ENCODE data around the gene ACACB.
A peak's percentile ranks its signal among the peaks of the same experiment; 100 is the strongest.

The ACACB gene

GRCh38 chr12:109115758-109116610, at the start of gene ACACB:
ACACB (plus strand) TSS chr12:109116587; CDS start chr12:109139406, 22,819 bp downstream.
- Histone ChIP-seq H3K9me3 (ENCODE audit: control insufficient read depth in 5 of 5, low read length in 5 of 5) (no peaks in the 10 kb centered on the region), H3K4me3 (ENCODE audit: low read depth in 1 of 5, low read length in 5 of 5) (peak within 1 kb of the TSS in 4 of 5 donors; percentile 23 to 56 (median 34)), H3K27ac (ENCODE audit: low read depth, low read length) (peak within 1 kb of the TSS; percentile 95), H3K9ac (ENCODE audit: low read length in 5 of 5) (peak within 1 kb of the TSS in 4 of 5 donors; percentile 22 to 89 (median 57)), H3K4me1 (ENCODE audit: control insufficient read depth in 5 of 5, insufficient read depth in 5 of 5, low read length in 5 of 5) (peaks cover 28 to 92% (median 86%) of the 10 kb centered on the region in 5 donors), H3K27me3 (ENCODE audit: control insufficient read depth in 5 of 5, insufficient read depth in 4 of 5, low read length in 5 of 5) (no peaks in the 10 kb centered on the region), H3K36me3 (ENCODE audit: control insufficient read depth in 5 of 5, insufficient read depth in 5 of 5, low read length in 5 of 5) (peaks cover 0 to 2% (median 0%) of the 10 kb centered on the region in 5 donors)

DNA sequence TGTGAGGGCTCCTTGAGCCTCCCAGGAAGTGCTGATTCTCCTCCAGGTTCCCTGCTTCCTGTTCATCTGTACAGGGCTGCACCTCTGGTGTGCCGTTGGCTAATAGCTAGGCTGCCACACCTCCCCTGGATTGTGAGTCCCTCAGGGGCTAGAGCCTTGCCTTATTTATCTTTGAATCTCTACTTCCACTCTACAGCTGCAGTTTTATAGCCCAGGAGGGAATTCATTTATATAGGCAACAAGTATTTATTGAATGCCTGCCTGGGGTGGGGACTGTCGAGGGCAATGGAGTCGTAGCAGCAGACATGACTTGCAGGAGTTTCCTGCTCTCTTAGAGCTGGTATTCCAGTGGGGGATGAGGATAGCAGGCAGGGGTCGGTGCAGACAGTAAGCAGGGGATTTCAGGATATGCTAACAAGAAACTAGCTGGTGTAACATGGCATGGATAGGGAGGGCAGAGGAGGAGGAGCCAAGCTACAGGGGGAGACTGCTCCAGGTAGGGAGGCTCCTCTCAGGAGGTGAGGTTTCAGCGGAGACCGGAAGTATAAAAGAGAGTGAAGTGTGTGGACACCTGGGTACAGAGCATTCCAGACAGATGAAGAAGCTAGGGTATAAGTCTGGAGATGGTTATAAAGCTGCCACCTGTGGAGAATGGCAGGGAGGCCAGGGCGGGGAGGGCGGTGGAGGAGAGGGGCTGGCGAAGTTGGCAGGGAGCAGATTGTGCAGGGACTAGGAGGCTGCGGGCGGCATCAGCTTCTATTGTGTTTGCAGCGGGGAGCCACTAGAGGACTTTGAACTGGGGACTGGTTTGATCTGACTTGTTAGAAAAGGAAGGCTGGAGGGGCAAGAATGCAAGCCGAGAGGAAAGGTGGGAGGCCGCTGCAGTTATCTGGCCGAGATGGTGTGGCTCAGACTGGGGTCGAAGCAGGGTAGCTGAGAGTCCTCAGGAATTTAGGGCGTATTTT, 46.8 kb upstream of the ACACB start:
- no peaks in the 10 kb centered on the region for H3K9me3 ChIP-seq (ENCODE audit: control insufficient read depth in 5 of 5, low read length in 5 of 5)
- H3K4me1 ChIP-seq (ENCODE audit: control insufficient read depth in 5 of 5, insufficient read depth in 5 of 5, low read length in 5 of 5), result peaks cover 2 to 12% (median 5%) of the 10 kb centered on the region in 5 donors
- no peaks in the 10 kb centered on the region for H3K27me3 ChIP-seq (ENCODE audit: control insufficient read depth in 5 of 5, insufficient read depth in 4 of 5, low read length in 5 of 5)
- H3K4me3 ChIP-seq (ENCODE audit: low read depth in 1 of 5, low read length in 5 of 5), result no peak overlapping the region
- H3K27ac ChIP-seq (ENCODE audit: low read depth, low read length), result no peak overlapping the region
- H3K9ac ChIP-seq (ENCODE audit: low read length in 5 of 5), result no peak overlapping the region
- peaks cover 35 to 70% (median 69%) of the 10 kb centered on the region in 5 donors for H3K36me3 ChIP-seq (ENCODE audit: control insufficient read depth in 5 of 5, insufficient read depth in 5 of 5, low read length in 5 of 5)

- Histone ChIP-seq H3K36me3 (ENCODE audit: control insufficient read depth in 5 of 5, insufficient read depth in 5 of 5, low read length in 5 of 5) (peaks cover 42 to 72% (median 57%) of the 10 kb centered on the region in 5 donors), H3K27me3 (ENCODE audit: control insufficient read depth in 5 of 5, insufficient read depth in 4 of 5, low read length in 5 of 5) (no peaks in the 10 kb centered on the region), H3K4me3 (ENCODE audit: low read depth in 1 of 5, low read length in 5 of 5) (no peak overlapping the region), H3K27ac (ENCODE audit: low read depth, low read length) (no peak overlapping the region), H3K4me1 (ENCODE audit: control insufficient read depth in 5 of 5, insufficient read depth in 5 of 5, low read length in 5 of 5) (no peaks in the 10 kb centered on the region), H3K9ac (ENCODE audit: low read length in 5 of 5) (no peak overlapping the region), H3K9me3 (ENCODE audit: control insufficient read depth in 5 of 5, low read length in 5 of 5) (no peaks in the 10 kb centered on the region)
Observed at GRCh38 chr12:109074866-109075265, 41.5 kb upstream of the ACACB start.

- no peak overlapping the region for H3K4me3 ChIP-seq (ENCODE audit: low read depth in 1 of 5, low read length in 5 of 5)
- H3K36me3 ChIP-seq (ENCODE audit: control insufficient read depth in 5 of 5, insufficient read depth in 5 of 5, low read length in 5 of 5), result peaks cover 40 to 84% (median 80%) of the 10 kb centered on the region in 5 donors
- no peak overlapping the region for H3K27ac ChIP-seq (ENCODE audit: low read depth, low read length)
- no peak overlapping the region for H3K9ac ChIP-seq (ENCODE audit: low read length in 5 of 5)
- H3K9me3 ChIP-seq (ENCODE audit: control insufficient read depth in 5 of 5, low read length in 5 of 5), result no peaks in the 10 kb centered on the region
- H3K4me1 ChIP-seq (ENCODE audit: control insufficient read depth in 5 of 5, insufficient read depth in 5 of 5, low read length in 5 of 5), result peaks cover 0 to 5% (median 3%) of the 10 kb centered on the region in 5 donors
- H3K27me3 ChIP-seq (ENCODE audit: control insufficient read depth in 5 of 5, insufficient read depth in 4 of 5, low read length in 5 of 5), result no peaks in the 10 kb centered on the region
Observed at GRCh38 chr12:109082751-109083150, 33.6 kb upstream of the ACACB start.

DNA sequence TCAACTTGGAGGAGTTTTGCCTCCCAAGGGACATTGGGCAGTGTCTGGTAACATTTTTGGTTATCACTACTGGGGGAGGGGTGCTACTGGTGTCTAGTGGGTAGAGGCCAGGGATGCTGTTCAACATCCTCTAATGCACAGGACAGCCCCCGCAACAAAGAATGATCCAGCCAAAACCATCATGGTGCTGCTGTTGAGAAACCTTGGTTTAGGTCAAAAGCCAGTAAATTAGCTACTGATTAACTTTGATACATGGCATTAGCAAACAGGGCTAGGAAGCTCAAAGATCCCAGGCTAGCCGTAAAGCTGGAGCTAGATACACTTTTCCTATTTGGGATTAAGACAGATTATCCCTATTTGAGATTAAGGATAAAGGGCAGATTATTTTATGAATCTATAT, 32.0 kb upstream of the ACACB start:
- no peaks in the 10 kb centered on the region for H3K27me3 ChIP-seq (ENCODE audit: control insufficient read depth in 5 of 5, insufficient read depth in 4 of 5, low read length in 5 of 5)
- no peak overlapping the region for H3K9ac ChIP-seq (ENCODE audit: low read length in 5 of 5)
- H3K4me1 ChIP-seq (ENCODE audit: control insufficient read depth in 5 of 5, insufficient read depth in 5 of 5, low read length in 5 of 5), result peaks cover 0 to 5% (median 3%) of the 10 kb centered on the region in 5 donors
- no peak overlapping the region for H3K27ac ChIP-seq (ENCODE audit: low read depth, low read length)
- no peak overlapping the region for H3K4me3 ChIP-seq (ENCODE audit: low read depth in 1 of 5, low read length in 5 of 5)
- H3K9me3 ChIP-seq (ENCODE audit: control insufficient read depth in 5 of 5, low read length in 5 of 5), result no peaks in the 10 kb centered on the region
- H3K36me3 ChIP-seq (ENCODE audit: control insufficient read depth in 5 of 5, insufficient read depth in 5 of 5, low read length in 5 of 5), result peaks cover 37 to 95% (median 85%) of the 10 kb centered on the region in 5 donors

- Histone ChIP-seq H3K4me3 (ENCODE audit: low read depth in 1 of 5, low read length in 5 of 5) (no peak overlapping the region), H3K4me1 (ENCODE audit: control insufficient read depth in 5 of 5, insufficient read depth in 5 of 5, low read length in 5 of 5) (peaks cover 0 to 5% (median 3%) of the 10 kb centered on the region in 5 donors), H3K9ac (ENCODE audit: low read length in 5 of 5) (no peak overlapping the region), H3K36me3 (ENCODE audit: control insufficient read depth in 5 of 5, insufficient read depth in 5 of 5, low read length in 5 of 5) (peaks cover 33 to 90% (median 77%) of the 10 kb centered on the region in 5 donors), H3K27me3 (ENCODE audit: control insufficient read depth in 5 of 5, insufficient read depth in 4 of 5, low read length in 5 of 5) (no peaks in the 10 kb centered on the region), H3K9me3 (ENCODE audit: control insufficient read depth in 5 of 5, low read length in 5 of 5) (no peaks in the 10 kb centered on the region), H3K27ac (ENCODE audit: low read depth, low read length) (no peak overlapping the region)
Observed at GRCh38 chr12:109085590-109085989, 30.8 kb upstream of the ACACB start.

DNA sequence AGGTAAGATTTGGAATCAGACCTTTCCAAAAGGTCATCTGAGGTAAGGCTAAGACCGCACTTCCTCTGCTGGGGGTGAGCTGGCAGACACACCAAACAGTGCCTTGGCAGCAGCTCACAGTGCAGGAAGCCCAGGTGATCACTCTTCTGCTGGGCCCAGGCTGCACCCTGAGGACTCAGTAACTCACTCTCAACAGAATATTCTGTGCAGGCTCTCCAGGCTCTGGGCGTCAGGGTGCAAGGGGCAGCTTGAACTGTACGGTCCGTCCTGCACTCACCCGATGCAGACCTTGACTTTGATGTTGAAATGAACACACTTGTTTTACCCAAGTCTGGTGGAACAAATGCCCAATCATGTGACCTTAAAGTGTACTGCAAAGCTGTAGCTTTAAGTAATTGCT, 29.1 kb upstream of the ACACB start:
- Histone ChIP-seq H3K27ac (ENCODE audit: low read depth, low read length) (no peak overlapping the region), H3K9me3 (ENCODE audit: control insufficient read depth in 5 of 5, low read length in 5 of 5) (no peaks in the 10 kb centered on the region), H3K27me3 (ENCODE audit: control insufficient read depth in 5 of 5, insufficient read depth in 4 of 5, low read length in 5 of 5) (no peaks in the 10 kb centered on the region), H3K36me3 (ENCODE audit: control insufficient read depth in 5 of 5, insufficient read depth in 5 of 5, low read length in 5 of 5) (peaks cover 27 to 76% (median 65%) of the 10 kb centered on the region in 5 donors), H3K9ac (ENCODE audit: low read length in 5 of 5) (no peak overlapping the region), H3K4me1 (ENCODE audit: control insufficient read depth in 5 of 5, insufficient read depth in 5 of 5, low read length in 5 of 5) (peaks cover 1 to 12% (median 7%) of the 10 kb centered on the region in 5 donors), H3K4me3 (ENCODE audit: low read depth in 1 of 5, low read length in 5 of 5) (no peak overlapping the region)

DNA sequence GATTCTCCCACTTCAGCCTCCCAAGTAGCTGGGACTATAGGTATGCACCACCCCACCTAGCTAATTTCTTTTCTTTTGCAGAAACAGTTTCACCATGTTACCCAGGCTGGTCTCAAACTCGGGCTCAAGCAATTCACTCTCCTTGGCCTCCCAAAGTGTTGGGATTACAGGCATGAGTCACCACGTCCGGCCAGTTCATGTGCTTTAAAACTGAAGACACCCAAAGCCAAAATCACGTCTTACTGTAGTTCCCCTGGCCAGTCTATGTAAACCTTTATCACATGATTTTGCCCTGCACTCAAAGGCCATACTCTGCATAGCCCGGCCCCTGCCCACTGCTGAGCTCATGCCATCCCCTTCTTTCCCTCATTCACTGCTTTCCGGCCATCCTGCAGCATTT, 27.6 kb upstream of the ACACB start:
- H3K27me3 ChIP-seq (ENCODE audit: control insufficient read depth in 5 of 5, insufficient read depth in 4 of 5, low read length in 5 of 5), result no peaks in the 10 kb centered on the region
- H3K9me3 ChIP-seq (ENCODE audit: control insufficient read depth in 5 of 5, low read length in 5 of 5), result no peaks in the 10 kb centered on the region
- H3K36me3 ChIP-seq (ENCODE audit: control insufficient read depth in 5 of 5, insufficient read depth in 5 of 5, low read length in 5 of 5), result peaks cover 20 to 61% (median 50%) of the 10 kb centered on the region in 5 donors
- no peak overlapping the region for H3K4me3 ChIP-seq (ENCODE audit: low read depth in 1 of 5, low read length in 5 of 5)
- no peak overlapping the region for H3K27ac ChIP-seq (ENCODE audit: low read depth, low read length)
- peaks cover 8 to 26% (median 20%) of the 10 kb centered on the region in 5 donors for H3K4me1 ChIP-seq (ENCODE audit: control insufficient read depth in 5 of 5, insufficient read depth in 5 of 5, low read length in 5 of 5)
- H3K9ac ChIP-seq (ENCODE audit: low read length in 5 of 5), result no peak overlapping the region

DNA sequence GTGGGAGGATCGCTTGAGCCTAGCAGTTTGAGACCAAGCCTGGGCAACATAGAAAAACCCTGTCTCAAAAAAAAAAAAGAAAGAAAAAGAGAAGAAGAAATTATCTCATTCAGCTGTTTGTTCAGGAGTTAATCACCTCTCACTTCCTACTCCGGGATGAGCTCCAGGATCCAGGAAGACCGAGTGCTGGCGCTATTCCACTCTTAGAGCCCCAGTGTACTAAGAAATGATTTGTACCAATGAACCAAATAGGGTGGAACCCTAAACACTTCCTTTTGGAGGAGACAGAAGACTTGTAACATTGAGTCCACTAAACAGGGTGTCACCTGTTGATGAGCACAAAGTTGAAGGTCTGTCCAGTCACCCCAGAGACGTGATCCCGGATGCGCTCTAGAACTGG, 26.7 kb upstream of the ACACB start:
- Histone ChIP-seq H3K4me3 (ENCODE audit: low read depth in 1 of 5, low read length in 5 of 5) (no peak overlapping the region), H3K27ac (ENCODE audit: low read depth, low read length) (no peak overlapping the region), H3K9ac (ENCODE audit: low read length in 5 of 5) (no peak overlapping the region), H3K36me3 (ENCODE audit: control insufficient read depth in 5 of 5, insufficient read depth in 5 of 5, low read length in 5 of 5) (peaks cover 20 to 52% (median 43%) of the 10 kb centered on the region in 5 donors), H3K9me3 (ENCODE audit: control insufficient read depth in 5 of 5, low read length in 5 of 5) (no peaks in the 10 kb centered on the region), H3K4me1 (ENCODE audit: control insufficient read depth in 5 of 5, insufficient read depth in 5 of 5, low read length in 5 of 5) (peaks cover 8 to 26% (median 21%) of the 10 kb centered on the region in 5 donors), H3K27me3 (ENCODE audit: control insufficient read depth in 5 of 5, insufficient read depth in 4 of 5, low read length in 5 of 5) (no peaks in the 10 kb centered on the region)
